B cell (primary cell): ENCODE measurements around the gene PDE11A. TPM values are rescaled to one million over a fixed set of nuclear protein-coding genes. Genes with fewer than 3 reads are reported as not detected.

ENCODE experiments used
- ATAC-seq: fragments of 200-7000 bp; cut with Tn5 transposase; one replicate; pipeline ENCODE4 v1.10.0; 2021; ENCODE audit warnings: low read depth, mild to moderate bottlenecking, moderate number of reproducible peaks, moderate library complexity
- CTCF ChIA-PET: fragments of 350-600 bp; sonication (Branson Sonifier 250); formaldehyde crosslinking; loops from one replicate; lab custom pipeline; 2021; ENCODE audit warnings: antibody characterized with exemption, inconsistent platforms; lab: Charles Lee
- POLR2A ChIA-PET: fragments of 350-600 bp; sonication (Branson Sonifier 250); formaldehyde crosslinking; loops from one replicate; lab custom pipeline; 2021; ENCODE audit warnings: antibody characterized with exemption; lab: Charles Lee
- DNase-seq: peaks from one replicate; pipeline ENCODE4 v3.0.0; 2013
- H2AFZ ChIP-seq: 2 replicates; pipeline ENCODE4 v1.6.1; 2012; ENCODE audit warnings: mild to moderate bottlenecking, low read depth, low read length; ENCODE audit not compliant: insufficient read depth, poor library complexity, severe bottlenecking
- H3K27ac ChIP-seq, 2 donors: 1 replicate in 1 of 2; 2 replicates in 1 of 2; pipeline ENCODE4 v1.5.1; 2012 to 2013; ENCODE audit warnings: low read length in 2 of 2, mild to moderate bottlenecking in 2 of 2, moderate library complexity in 1 of 2
- H3K27me3 ChIP-seq, 4 experiments: fragments of 200-600 bp in 1 of 4; sonication (generic) in 1 of 4; replicated peaks in 1 of 4; 1 replicate in 2 of 4; 2 replicates in 2 of 4; pipeline versions ENCODE4 v1.6.1 to v1.7.0; 2013 to 2016; ENCODE audit warnings: low read length in 3 of 4, mild to moderate bottlenecking in 2 of 4, mixed read lengths in 1 of 4, moderate library complexity in 1 of 4; ENCODE audit not compliant: insufficient read depth in 4 of 4, control insufficient read depth in 3 of 4; ENCODE audit errors: control extremely low read depth in 1 of 4
- H3K36me3 ChIP-seq, 2 experiments: replicated peaks in 1 of 2; 1 replicate in 1 of 2; 2 replicates in 1 of 2; pipeline versions ENCODE4 v1.6.1 to v1.7.1; 2013; ENCODE audit warnings: low read length in 1 of 2; ENCODE audit not compliant: insufficient read depth in 2 of 2, control insufficient read depth in 1 of 2; ENCODE audit errors: control extremely low read depth in 1 of 2, extremely low read depth in 1 of 2
- H3K4me1 ChIP-seq, 2 donors: fragments of 200-600 bp in 1 of 2; sonication (generic) in 1 of 2; 1 replicate in 1 of 2; 2 replicates in 1 of 2; pipeline versions ENCODE4 v1.5.1 to v1.6.1; 2013 to 2017; ENCODE audit warnings: low read length in 2 of 2; ENCODE audit not compliant: control insufficient read depth in 2 of 2, insufficient read depth in 2 of 2
- H3K4me2 ChIP-seq: replicated peaks from 2 replicates; pipeline ENCODE3; 2012; ENCODE audit warnings: mild to moderate bottlenecking, low read depth, low read length; ENCODE audit not compliant: poor library complexity, severe bottlenecking
- H3K4me3 ChIP-seq, 5 experiments: fragments of 200-600 bp in 1 of 5; sonication (generic) in 1 of 5; 1 replicate in 3 of 5; 2 replicates in 2 of 5; pipeline versions ENCODE4 v1.5.1 to v1.7.0; 2011 to 2016; ENCODE audit warnings: low read length in 4 of 5, mild to moderate bottlenecking in 4 of 5, low read depth in 2 of 5, control low read depth in 1 of 5, moderate library complexity in 1 of 5; ENCODE audit not compliant: insufficient read depth in 1 of 5; ENCODE audit errors: control extremely low read depth in 1 of 5, extremely low read depth in 1 of 5
- H3K79me2 ChIP-seq: fragments of 200-600 bp; sonication (generic); one replicate; pipeline ENCODE4 v1.6.0; 2016; ENCODE audit warnings: low read length; ENCODE audit not compliant: control insufficient read depth, insufficient read depth
- H3K9ac ChIP-seq: fragments of 200-600 bp; sonication (generic); 2 replicates; pipeline ENCODE4 v1.6.1; 2017; ENCODE audit warnings: mild to moderate bottlenecking, low read length, moderate library complexity
- H3K9me3 ChIP-seq, 3 donors: one replicate each; pipeline versions ENCODE4 v1.6.1 to v1.7.1; 2013; ENCODE audit warnings: low read length in 2 of 3; ENCODE audit not compliant: control insufficient read depth in 2 of 3, insufficient read depth in 1 of 3; ENCODE audit errors: control extremely low read depth in 1 of 3
- H4K20me1 ChIP-seq: 2 replicates; pipeline ENCODE4 v1.6.0; 2012; ENCODE audit warnings: mild to moderate bottlenecking, low read length; ENCODE audit not compliant: insufficient read depth, control insufficient read depth, poor library complexity, severe bottlenecking
- H3K27ac Mint-ChIP-seq: one replicate; pipeline ENCODE4 v1.8.0; 2021; ENCODE audit warnings: mixed read lengths
- H3K27me3 Mint-ChIP-seq: one replicate; pipeline ENCODE4 v1.8.0; 2021; ENCODE audit warnings: mixed read lengths
- H3K4me1 Mint-ChIP-seq: one replicate; pipeline ENCODE4 v1.8.0; 2021; ENCODE audit warnings: mixed read lengths
- H3K4me3 Mint-ChIP-seq: one replicate; pipeline ENCODE4 v1.8.0; 2021; ENCODE audit warnings: mixed read lengths
- H3K9me3 Mint-ChIP-seq: one replicate; pipeline ENCODE4 v1.8.0; 2022; ENCODE audit warnings: mixed read lengths; ENCODE audit not compliant: insufficient read depth
- CTCF ChIP-seq: fragments of 200-600 bp; IDR thresholded peaks from one replicate; pipeline ENCODE4 v1.8.0; 2022; ENCODE audit warnings: antibody characterized with exemption, mild to moderate bottlenecking
- EZH2 ChIP-seq: IDR thresholded peaks from 2 replicates; pipeline ENCODE4 v1.6.1; 2012; ENCODE audit warnings: borderline replicate concordance, low read depth, mild to moderate bottlenecking, moderate library complexity, low read length; ENCODE audit not compliant: insufficient read depth, poor library complexity, severe bottlenecking
- WGBS: methylation state at CpG from one replicate; pipeline ENCODE4 v1.1.5; 2013; ENCODE audit warnings: missing lambda C conversion rate; ENCODE audit not compliant: insufficient coverage; 5-methylcytosine and 5-hydroxymethylcytosine counted together
- intact Hi-C: fragments of 100-400 bp; cut with micrococcal nuclease; formaldehyde crosslinking; loops from one replicate; pipeline ENCODE4 v1.10.0; 2022
- polyA plus RNA-seq: library from polyadenylated mRNA; depleted of rRNA; stranded (reverse); fragments of >200 nt; gene quantifications from 2 replicates; pipeline ENCODE4 v1.2.3, GENCODE V29; 2012
- total RNA-seq, 2 donors: library from RNA; stranded (reverse); fragments of 120-200 nt in 1 of 2; gene quantifications; 1 replicate in 1 of 2; 2 replicates in 1 of 2; pipeline versions ENCODE4 v1.2.3 to v1.2.4, GENCODE V29; 2013 to 2022

The PDE11A gene
- total and polyA plus RNA-seq, 2 donors (not counting 1 experiment from before 2014, with no cell fraction given): 0.25 TPM; not detected in 1

- Histone ChIP-seq H3K4me2 (no peak overlapping the region), H3K27ac (no peak overlapping the region), H3K36me3 (no peaks in the 10 kb centered on the region), H3K9ac (no peak overlapping the region), H2AFZ (no peak overlapping the region), H3K4me1 (no peaks in the 10 kb centered on the region), H3K79me2 (no peaks in the 10 kb centered on the region), H4K20me1 (no peaks in the 10 kb centered on the region), H3K9me3 (no peaks in the 10 kb centered on the region), H3K27me3 (no peaks in the 10 kb centered on the region), H3K4me3 (no peak overlapping the region)
- DNase-seq: no peak
- ATAC-seq: no peak
- POLR2A ChIA-PET: no interaction called here
- CTCF ChIA-PET: interaction anchor here (1.1 kb wide), 1 partner anchor 10 kb away, joined by 5 read pairs; no protein-coding TSS in a partner anchor
- Mint-ChIP-seq H3K4me1 (no peaks in the 10 kb centered on the region), H3K9me3 (no peaks in the 10 kb centered on the region), H3K27me3 (peaks cover under 1% of the 10 kb centered on the region), H3K4me3 (no peak overlapping the region), H3K27ac (no peak overlapping the region)
- intact Hi-C loops: no loop called here
- WGBS: no CpG with 5 or more reads among the region's 3 CpGs
- TF ChIP-seq EZH2 (no peak), CTCF (no peak)
These were observed 301.4 kb downstream of the PDE11A start for GRCh38 chr2:177771191-177771590.

DNA sequence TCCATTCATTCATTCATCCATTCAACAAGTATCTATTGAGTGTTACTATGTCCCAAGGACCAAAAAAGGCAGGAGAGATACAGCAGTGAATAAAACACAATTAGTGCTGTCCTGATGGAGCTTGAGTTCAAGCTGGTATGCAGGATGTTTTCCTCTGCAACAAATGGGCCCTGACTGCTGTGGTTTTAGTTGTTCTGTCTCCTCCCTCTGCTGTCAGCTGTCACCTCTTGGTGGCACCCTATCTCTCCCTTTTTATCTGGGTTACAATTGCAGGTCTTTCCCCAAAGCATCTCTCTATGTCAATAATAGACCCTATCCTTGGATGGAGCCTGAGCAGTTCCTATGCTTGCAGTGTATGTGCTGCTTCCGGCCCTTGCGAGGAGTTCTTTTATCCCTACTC lies 304.8 kb downstream of the PDE11A start:
- Histone ChIP-seq H3K36me3 (no peaks in the 10 kb centered on the region), H3K4me3 (no peak overlapping the region), H3K27ac (no peak overlapping the region), H3K27me3 (peaks cover 0 to 2% (median 0%) of the 10 kb centered on the region in 4 experiments), H3K4me1 (peaks cover 4 to 5% of the 10 kb centered on the region in 2 donors), H3K9ac (no peak overlapping the region), H3K4me2 (no peak overlapping the region), H3K9me3 (no peaks in the 10 kb centered on the region), H2AFZ (no peak overlapping the region), H4K20me1 (no peaks in the 10 kb centered on the region), H3K79me2 (no peaks in the 10 kb centered on the region)
- Mint-ChIP-seq H3K9me3 (no peaks in the 10 kb centered on the region), H3K4me3 (no peak overlapping the region), H3K27ac (no peak overlapping the region), H3K27me3 (peaks cover 4% of the 10 kb centered on the region), H3K4me1 (peaks cover 9% of the 10 kb centered on the region)
- ATAC-seq (no peak), DNase-seq (no peak)
- CTCF ChIA-PET: interaction anchor here (1.4 to 6.6 kb wide), 4 partner anchors 9 to 434 kb away, joined by 3 to 66 read pairs (median 6); no protein-coding TSS in a partner anchor
- intact Hi-C loops: loop anchor here (10.0 kb wide), 1 partner anchor 133 kb away; no protein-coding TSS in a partner anchor
- POLR2A ChIA-PET: no interaction called here
- TF ChIP-seq CTCF (no peak), EZH2 (no peak)
- WGBS: 94% methylated on average over 2 of the region's 2 CpGs
